ENCODE data around the gene ZNHIT2.

ZNHIT2 gene

GRCh38 chr11:65147352-65148075 lies 30.0 kb upstream of the ZNHIT2 start:
- no peaks in the 10 kb centered on the region for H3K9me3 Mint-ChIP-seq
- no peak overlapping the region for H3K27ac Mint-ChIP-seq
- H3K36me3 Mint-ChIP-seq, result no peaks in the 10 kb centered on the region
- H3K4me1 Mint-ChIP-seq, result peaks cover 35% of the 10 kb centered on the region
- ATAC-seq, result no peak
- no peak overlapping the region for H3K4me3 Mint-ChIP-seq
- H3K27me3 Mint-ChIP-seq, result no peaks in the 10 kb centered on the region

- Mint-ChIP-seq H3K4me1 (peaks cover 30% of the 10 kb centered on the region), H3K4me3 (no peak overlapping the region), H3K27me3 (no peaks in the 10 kb centered on the region), H3K9me3 (no peaks in the 10 kb centered on the region), H3K36me3 (peaks cover 4% of the 10 kb centered on the region), H3K27ac (no peak overlapping the region)
- no peak for ATAC-seq
Measured at GRCh38 chr11:65141896-65142494, 24.5 kb upstream of the ZNHIT2 start.

GRCh38 chr11:65136515-65137096 lies 19.1 kb upstream of the ZNHIT2 start:
- Mint-ChIP-seq H3K36me3 (peaks cover 19% of the 10 kb centered on the region), H3K27ac (peak overlapping the region; percentile 98), H3K9me3 (no peaks in the 10 kb centered on the region), H3K27me3 (no peaks in the 10 kb centered on the region), H3K4me3 (no peak overlapping the region), H3K4me1 (peaks cover 49% of the 10 kb centered on the region)
- ATAC-seq, result no peak

- Mint-ChIP-seq H3K27me3 (no peaks in the 10 kb centered on the region), H3K27ac (peak overlapping the region; percentile 98), H3K9me3 (no peaks in the 10 kb centered on the region), H3K4me1 (peaks cover 57% of the 10 kb centered on the region), H3K4me3 (peak overlapping the region; percentile 94), H3K36me3 (peaks cover 25% of the 10 kb centered on the region)
- ATAC-seq, result no peak
Measured at GRCh38 chr11:65135633-65136145, 18.2 kb upstream of the ZNHIT2 start.

GRCh38 chr11:65134952-65135632 lies 17.6 kb upstream of the ZNHIT2 start:
- ATAC-seq, result peak; percentile 88
- H3K4me1 Mint-ChIP-seq, result peaks cover 63% of the 10 kb centered on the region

GRCh38 chr11:65134240-65134951 lies 16.9 kb upstream of the ZNHIT2 start, which contains the start of gene SYVN1:
SYVN1 (minus strand) TSS chr11:65134519; CDS start chr11:65133601, 918 bp downstream.
- H3K27me3 Mint-ChIP-seq, result no peaks in the 10 kb centered on the region
- no peaks in the 10 kb centered on the region for H3K9me3 Mint-ChIP-seq
- H3K4me1 Mint-ChIP-seq, result peaks cover 70% of the 10 kb centered on the region
- H3K36me3 Mint-ChIP-seq, result peaks cover 38% of the 10 kb centered on the region
- H3K4me3 Mint-ChIP-seq, result peak within 1 kb of the TSS; percentile 94
- ATAC-seq, result peak; percentile 84
- peak within 1 kb of the TSS; percentile 98 for H3K27ac Mint-ChIP-seq

More at GRCh38 chr11:65134952-65135632, 17.6 kb upstream of the ZNHIT2 start:
- Mint-ChIP-seq H3K9me3 (no peaks in the 10 kb centered on the region), H3K4me3 (peak overlapping the region; percentile 94), H3K27ac (peak overlapping the region; percentile 98), H3K27me3 (no peaks in the 10 kb centered on the region), H3K36me3 (peaks cover 31% of the 10 kb centered on the region)

GRCh38 chr11:65133724-65134123 lies 16.2 kb upstream of the ZNHIT2 start:
- H3K4me1 Mint-ChIP-seq, result peaks cover 75% of the 10 kb centered on the region
- peaks cover 43% of the 10 kb centered on the region for H3K36me3 Mint-ChIP-seq
- no peaks in the 10 kb centered on the region for H3K27me3 Mint-ChIP-seq
- H3K9me3 Mint-ChIP-seq, result no peaks in the 10 kb centered on the region
- no peak for ATAC-seq
- H3K27ac Mint-ChIP-seq, result peak overlapping the region; percentile 98
- H3K4me3 Mint-ChIP-seq, result peak overlapping the region; percentile 94

GRCh38 chr11:65132988-65133700 lies 15.6 kb upstream of the ZNHIT2 start:
- Mint-ChIP-seq H3K9me3 (no peaks in the 10 kb centered on the region), H3K27me3 (no peaks in the 10 kb centered on the region), H3K4me3 (peak overlapping the region; percentile 94), H3K4me1 (peaks cover 81% of the 10 kb centered on the region), H3K36me3 (peaks cover 48% of the 10 kb centered on the region), H3K27ac (peak overlapping the region; percentile 98)
- peak; percentile 57 for ATAC-seq

- Mint-ChIP-seq H3K27ac (peak overlapping the region; percentile 98), H3K4me1 (peaks cover 84% of the 10 kb centered on the region), H3K9me3 (no peaks in the 10 kb centered on the region), H3K4me3 (peak overlapping the region; percentile 94), H3K36me3 (peaks cover 53% of the 10 kb centered on the region), H3K27me3 (no peaks in the 10 kb centered on the region)
- peak; percentile 80 for ATAC-seq
Measured at GRCh38 chr11:65132238-65132987, 14.9 kb upstream of the ZNHIT2 start.

- Mint-ChIP-seq H3K9me3 (no peaks in the 10 kb centered on the region), H3K27me3 (no peaks in the 10 kb centered on the region), H3K27ac (peak overlapping the region; percentile 98), H3K4me1 (peaks cover 85% of the 10 kb centered on the region), H3K36me3 (peaks cover 58% of the 10 kb centered on the region), H3K4me3 (peak overlapping the region; percentile 94)
- ATAC-seq, result no peak
Measured at GRCh38 chr11:65131895-65132237, 14.4 kb upstream of the ZNHIT2 start.

GRCh38 chr11:65131417-65131776 lies 13.9 kb upstream of the ZNHIT2 start:
- H3K4me1 Mint-ChIP-seq, result peaks cover 85% of the 10 kb centered on the region
- H3K27me3 Mint-ChIP-seq, result no peaks in the 10 kb centered on the region
- H3K36me3 Mint-ChIP-seq, result peaks cover 60% of the 10 kb centered on the region
- ATAC-seq, result no peak
- peak overlapping the region; percentile 98 for H3K27ac Mint-ChIP-seq
- peak overlapping the region; percentile 94 for H3K4me3 Mint-ChIP-seq
- no peaks in the 10 kb centered on the region for H3K9me3 Mint-ChIP-seq

GRCh38 chr11:65130631-65131416 lies 13.3 kb upstream of the ZNHIT2 start:
- no peak for ATAC-seq
- peak overlapping the region; percentile 98 for H3K27ac Mint-ChIP-seq
- peak overlapping the region; percentile 73 for H3K4me3 Mint-ChIP-seq
- peaks cover 81% of the 10 kb centered on the region for H3K4me1 Mint-ChIP-seq
- H3K27me3 Mint-ChIP-seq, result no peaks in the 10 kb centered on the region
- H3K9me3 Mint-ChIP-seq, result no peaks in the 10 kb centered on the region
- H3K36me3 Mint-ChIP-seq, result peaks cover 63% of the 10 kb centered on the region
